B cell (primary cell): Measurements from ENCODE around the gene ACTR1B.

Source experiments
- CTCF ChIP-seq: fragments of 200-600 bp; IDR thresholded peaks from one replicate; pipeline ENCODE4 v1.8.0; 2022; ENCODE audit warnings: antibody characterized with exemption, mild to moderate bottlenecking
- EZH2 ChIP-seq: IDR thresholded peaks from 2 replicates; pipeline ENCODE4 v1.6.1; 2012; ENCODE audit warnings: borderline replicate concordance, low read depth, mild to moderate bottlenecking, moderate library complexity, low read length; ENCODE audit not compliant: insufficient read depth, poor library complexity, severe bottlenecking

DNA sequence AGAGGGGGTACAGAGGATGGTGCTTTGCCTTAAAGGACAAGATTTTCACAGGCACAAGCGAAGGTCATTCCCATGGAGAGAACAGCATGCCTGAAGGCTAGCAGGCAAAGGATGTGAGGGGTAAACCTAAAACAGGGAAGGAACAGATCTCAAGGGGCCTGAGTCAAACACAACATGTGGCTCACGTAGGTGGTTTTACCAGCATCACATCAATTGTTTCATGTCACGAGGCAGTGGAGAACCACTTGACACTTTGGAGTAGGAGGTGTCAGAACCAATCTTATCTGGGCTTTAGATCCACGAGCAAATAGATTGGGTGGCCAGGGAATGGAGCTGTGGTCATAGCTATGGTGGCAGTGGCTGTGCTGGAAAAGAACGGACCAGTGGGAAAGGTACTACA lies 9.5 kb downstream of the ACTR1B start:
- TF ChIP-seq CTCF (no peak), EZH2 (no peak)
